ENCODE results near the gene TBATA. TPM values are rescaled to one million over a fixed set of nuclear protein-coding genes. Genes with fewer than 3 reads are reported as not detected.

Gene TBATA
- polyA plus RNA-seq, 3 donors, result not detected

DNA sequence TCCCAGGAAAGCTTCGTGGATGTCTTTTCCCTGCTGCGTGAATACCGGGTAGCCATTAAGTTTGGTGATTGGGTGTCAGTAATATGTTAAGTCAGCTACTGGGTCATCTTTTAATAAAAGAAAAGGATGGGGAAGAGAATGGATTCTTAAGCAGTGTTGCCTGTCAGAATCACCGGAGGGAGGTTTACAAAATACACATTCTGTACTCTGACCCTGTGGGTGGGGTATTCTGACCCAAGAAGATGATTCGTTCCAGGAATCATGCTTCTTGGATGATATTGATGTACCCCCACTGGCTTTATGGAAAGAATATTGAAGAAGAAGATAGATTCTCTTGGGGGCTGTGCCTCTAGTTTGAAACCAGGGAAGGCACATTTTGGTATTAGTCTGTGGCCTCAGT, 48.8 kb upstream of the TBATA start:
- H3K36me3 Mint-ChIP-seq, result peaks cover 30 to 37% of the 10 kb centered on the region in 2 donors

DNA sequence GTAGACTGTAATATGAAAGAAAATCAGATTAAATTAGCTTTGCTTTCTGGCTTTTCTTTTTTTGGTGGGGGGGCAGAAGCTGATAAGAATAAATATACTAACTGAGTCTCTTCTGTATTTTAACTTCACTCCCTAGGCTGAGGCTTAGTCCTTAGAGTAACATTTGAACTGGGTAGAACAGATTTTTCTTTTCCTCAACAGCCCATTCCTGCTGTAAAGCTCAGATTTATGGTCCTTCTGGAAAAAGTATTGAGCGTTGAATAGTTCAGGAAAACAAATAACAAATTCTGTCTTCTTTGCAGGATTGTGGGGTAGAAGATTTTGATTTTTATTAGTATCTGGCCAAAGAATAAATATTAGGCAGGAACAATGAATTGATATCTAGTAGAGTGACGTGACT, 48.4 kb upstream of the TBATA start:
- H3K4me1 Mint-ChIP-seq, result peaks cover 43% of the 10 kb centered on the region
- no peak overlapping the region for H3K9ac ChIP-seq (ENCODE audit: insufficient read depth, low read length, poor library complexity, severe bottlenecking)
- H3K4me3 ChIP-seq (replicated peaks in 1 of 3; ENCODE audit: low read depth in 2 of 3, low read length in 3 of 3), result no peak overlapping the region
- H3K9me3 ChIP-seq (replicated peaks in 1 of 2; ENCODE audit: control insufficient read depth in 1 of 2, insufficient read depth in 1 of 2, low read length in 2 of 2), result peaks cover 7 to 8% of the 10 kb centered on the region in 2 donors
- H3K36me3 Mint-ChIP-seq, result peaks cover 32 to 40% of the 10 kb centered on the region in 2 donors
- no peaks in the 10 kb centered on the region for H3K27me3 ChIP-seq (ENCODE audit: control insufficient read depth in 2 of 2, insufficient read depth in 2 of 2, low read length in 2 of 2)
- peaks cover 71% of the 10 kb centered on the region for H4K20me1 ChIP-seq (ENCODE audit: insufficient read depth, low read length)
- intact Hi-C loops (cut with micrococcal nuclease), result loop anchor here in 1 of 2 donors (5.0 kb wide), 1 partner anchor 34 kb away; no protein-coding TSS in a partner anchor
- peak overlapping the region in 1 of 2 donors; percentile 66 for H3K27ac ChIP-seq (ENCODE audit: low read depth in 1 of 2, low read length in 2 of 2)
- no peak for DNase-seq
- no peaks in the 10 kb centered on the region for H3K27me3 Mint-ChIP-seq (ENCODE audit: low read depth in 3 of 3)
- peaks cover 6 to 12% (median 9%) of the 10 kb centered on the region in 7 donors for H3K9me3 Mint-ChIP-seq
- peaks cover 2 to 29% of the 10 kb centered on the region in 2 donors for H3K36me3 ChIP-seq (replicated peaks in 1 of 2; ENCODE audit: control insufficient read depth in 1 of 2, insufficient read depth in 2 of 2, low read length in 2 of 2)
- H3K4me1 ChIP-seq (ENCODE audit: control insufficient read depth in 1 of 2, insufficient read depth in 2 of 2, low read length in 2 of 2), result peaks cover 33 to 39% of the 10 kb centered on the region in 2 donors
- TF ChIP-seq, protein P1, sequence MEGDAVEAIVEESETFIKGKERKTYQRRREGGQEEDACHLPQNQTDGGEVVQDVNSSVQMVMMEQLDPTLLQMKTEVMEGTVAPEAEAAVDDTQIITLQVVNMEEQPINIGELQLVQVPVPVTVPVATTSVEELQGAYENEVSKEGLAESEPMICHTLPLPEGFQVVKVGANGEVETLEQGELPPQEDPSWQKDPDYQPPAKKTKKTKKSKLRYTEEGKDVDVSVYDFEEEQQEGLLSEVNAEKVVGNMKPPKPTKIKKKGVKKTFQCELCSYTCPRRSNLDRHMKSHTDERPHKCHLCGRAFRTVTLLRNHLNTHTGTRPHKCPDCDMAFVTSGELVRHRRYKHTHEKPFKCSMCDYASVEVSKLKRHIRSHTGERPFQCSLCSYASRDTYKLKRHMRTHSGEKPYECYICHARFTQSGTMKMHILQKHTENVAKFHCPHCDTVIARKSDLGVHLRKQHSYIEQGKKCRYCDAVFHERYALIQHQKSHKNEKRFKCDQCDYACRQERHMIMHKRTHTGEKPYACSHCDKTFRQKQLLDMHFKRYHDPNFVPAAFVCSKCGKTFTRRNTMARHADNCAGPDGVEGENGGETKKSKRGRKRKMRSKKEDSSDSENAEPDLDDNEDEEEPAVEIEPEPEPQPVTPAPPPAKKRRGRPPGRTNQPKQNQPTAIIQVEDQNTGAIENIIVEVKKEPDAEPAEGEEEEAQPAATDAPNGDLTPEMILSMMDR (IDR thresholded peaks at IDR 0.05), result no peak
- H3K4me2 ChIP-seq (replicated peaks; ENCODE audit: extremely low read depth, low read length, poor library complexity, severe bottlenecking), result peak overlapping the region; percentile 16
- H3K79me2 ChIP-seq (ENCODE audit: insufficient read depth, low read length), result peaks cover 15% of the 10 kb centered on the region
- H2AFZ ChIP-seq (ENCODE audit: insufficient read depth, low read depth, low read length, poor library complexity, severe bottlenecking), result no peak overlapping the region
- WGBS (ENCODE audit: insufficient coverage), result 0% methylated on average over 1 of the region's 2 CpGs
- H3K4me3 Mint-ChIP-seq, result no peak overlapping the region
- peak overlapping the region; percentile 28 to 75 (median 59) for H3K27ac Mint-ChIP-seq

More for the DNA sequence above, 48.8 kb upstream of the TBATA start:
- Histone ChIP-seq H3K4me1 (ENCODE audit: control insufficient read depth in 1 of 2, insufficient read depth in 2 of 2, low read length in 2 of 2) (peaks cover 33 to 42% of the 10 kb centered on the region in 2 donors), H3K4me2 (replicated peaks; ENCODE audit: extremely low read depth, low read length, poor library complexity, severe bottlenecking) (peak overlapping the region; percentile 16), H3K27me3 (ENCODE audit: control insufficient read depth in 2 of 2, insufficient read depth in 2 of 2, low read length in 2 of 2) (no peaks in the 10 kb centered on the region), H3K36me3 (replicated peaks in 1 of 2; ENCODE audit: control insufficient read depth in 1 of 2, insufficient read depth in 2 of 2, low read length in 2 of 2) (peaks cover 2 to 25% of the 10 kb centered on the region in 2 donors), H3K4me3 (replicated peaks in 1 of 3; ENCODE audit: low read depth in 2 of 3, low read length in 3 of 3) (no peak overlapping the region), H3K79me2 (ENCODE audit: insufficient read depth, low read length) (peaks cover 15% of the 10 kb centered on the region), H3K9ac (ENCODE audit: insufficient read depth, low read length, poor library complexity, severe bottlenecking) (no peak overlapping the region), H3K27ac (ENCODE audit: low read depth in 1 of 2, low read length in 2 of 2) (peak overlapping the region in 1 of 2 donors; percentile 66), H2AFZ (ENCODE audit: insufficient read depth, low read depth, low read length, poor library complexity, severe bottlenecking) (no peak overlapping the region), H3K9me3 (replicated peaks in 1 of 2; ENCODE audit: control insufficient read depth in 1 of 2, insufficient read depth in 1 of 2, low read length in 2 of 2) (peaks cover 7 to 8% of the 10 kb centered on the region in 2 donors), H4K20me1 (ENCODE audit: insufficient read depth, low read length) (peaks cover 68% of the 10 kb centered on the region)
- no peak overlapping the region for H3K4me3 Mint-ChIP-seq
- peak overlapping the region in 6 of 7 donors; percentile 9 to 68 (median 52) for H3K27ac Mint-ChIP-seq
- intact Hi-C loops (cut with micrococcal nuclease), result loop anchor here in 1 of 2 donors (5.0 kb wide), 1 partner anchor 33 kb away; no protein-coding TSS in a partner anchor
- TF ChIP-seq, protein P1 (IDR thresholded peaks at IDR 0.05), result no peak
- 95% methylated on average over 3 of the region's 5 CpGs for WGBS (ENCODE audit: insufficient coverage)
- DNase-seq, result peak in 1 of 3 donors; percentile 9
- H3K4me1 Mint-ChIP-seq, result peaks cover 46% of the 10 kb centered on the region
- H3K9me3 Mint-ChIP-seq, result peaks cover 6 to 12% (median 9%) of the 10 kb centered on the region in 7 donors
- no peaks in the 10 kb centered on the region for H3K27me3 Mint-ChIP-seq (ENCODE audit: low read depth in 3 of 3)
